WI38 (cell line): Measurements from ENCODE around the gene RHEB.

Experiments used
- H3K4me3 ChIP-seq: 2 replicates; pipeline ENCODE4 v1.5.1; 2011; ENCODE audit warnings: low read depth, mild to moderate bottlenecking, control low read depth, low read length
- CTCF ChIP-seq: IDR thresholded peaks from 2 replicates; pipeline ENCODE4 v1.5.1; 2012; ENCODE audit warnings: low read depth, mild to moderate bottlenecking, control low read depth, low read length

The RHEB gene

DNA sequence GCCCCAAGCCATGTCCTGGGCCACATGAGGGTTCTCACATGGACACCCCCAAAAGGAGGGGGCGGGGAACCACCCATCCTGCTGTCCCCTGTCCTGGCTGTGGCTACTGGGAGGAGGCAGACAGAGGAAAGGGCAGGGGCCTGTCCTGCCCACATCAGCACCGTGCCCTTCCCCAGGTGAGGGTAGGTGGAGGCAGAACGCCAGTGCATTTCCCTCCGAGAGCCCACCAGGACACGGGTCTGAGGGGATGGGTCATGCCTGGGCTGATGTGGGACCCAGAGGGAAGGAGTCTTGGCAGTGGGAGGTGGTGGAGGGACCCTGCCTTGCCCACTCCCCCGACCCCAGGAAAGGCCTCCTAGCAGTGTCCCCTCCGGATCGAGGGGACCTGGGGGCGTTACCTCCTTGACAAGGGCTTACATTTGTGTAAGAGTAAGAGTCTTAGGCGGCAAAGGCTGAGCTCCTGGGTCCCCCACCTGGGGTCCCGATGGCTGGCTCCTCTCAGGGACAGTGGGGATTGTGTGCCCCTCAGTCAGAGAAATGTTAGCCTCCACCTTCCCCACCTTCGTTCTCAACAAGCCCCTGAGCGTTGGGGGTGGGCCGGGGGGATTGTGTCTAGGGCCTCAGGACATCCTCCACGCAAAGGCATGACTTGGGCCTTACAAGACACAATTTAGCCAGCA, 85.8 kb downstream of the RHEB start:
- no peak for TF ChIP-seq CTCF
- H3K4me3 ChIP-seq = no peak overlapping the region

DNA sequence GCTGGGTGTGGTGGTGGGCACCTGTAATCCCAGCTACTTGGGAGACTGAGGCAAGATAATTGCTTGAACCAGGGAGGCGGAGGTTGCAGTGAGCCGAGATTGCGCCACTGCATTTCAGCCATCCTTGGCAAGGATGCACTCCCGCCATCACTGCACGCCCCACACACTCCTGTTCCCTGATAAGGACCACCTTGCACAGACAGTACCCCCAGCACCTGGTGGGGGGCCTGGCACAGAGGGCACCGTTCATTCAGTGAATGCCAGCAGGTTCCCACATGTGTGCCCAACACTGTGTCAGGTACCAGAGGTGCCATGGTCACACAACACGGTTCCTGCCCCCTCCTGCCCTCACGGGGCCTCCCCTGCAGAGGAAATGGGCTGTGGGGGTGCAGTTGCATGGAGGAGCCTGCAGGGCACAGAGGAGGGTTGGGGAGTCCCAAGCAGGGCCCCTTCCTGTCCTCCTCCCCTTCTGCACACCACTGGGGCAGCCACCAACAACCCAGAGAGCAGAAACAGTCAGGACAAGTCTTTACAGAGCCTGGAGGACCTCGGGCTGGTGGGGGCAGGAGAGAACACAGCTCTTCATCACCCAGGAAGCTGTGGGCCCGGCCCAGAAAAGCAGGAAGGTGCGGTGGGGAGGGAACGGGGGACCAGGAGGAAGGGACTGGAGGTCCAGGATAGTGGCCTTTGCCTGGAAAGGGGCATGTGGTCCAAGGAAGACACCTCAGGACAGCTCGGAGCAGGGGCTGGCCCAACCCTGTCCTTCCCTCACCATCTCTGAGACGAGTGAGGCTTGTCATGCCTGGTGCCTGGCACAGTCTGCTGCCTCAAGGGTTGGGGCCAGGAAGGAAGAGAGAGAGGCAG, 86.8 kb downstream of the RHEB start:
- H3K4me3 ChIP-seq = no peak overlapping the region
- TF ChIP-seq CTCF = no peak

DNA sequence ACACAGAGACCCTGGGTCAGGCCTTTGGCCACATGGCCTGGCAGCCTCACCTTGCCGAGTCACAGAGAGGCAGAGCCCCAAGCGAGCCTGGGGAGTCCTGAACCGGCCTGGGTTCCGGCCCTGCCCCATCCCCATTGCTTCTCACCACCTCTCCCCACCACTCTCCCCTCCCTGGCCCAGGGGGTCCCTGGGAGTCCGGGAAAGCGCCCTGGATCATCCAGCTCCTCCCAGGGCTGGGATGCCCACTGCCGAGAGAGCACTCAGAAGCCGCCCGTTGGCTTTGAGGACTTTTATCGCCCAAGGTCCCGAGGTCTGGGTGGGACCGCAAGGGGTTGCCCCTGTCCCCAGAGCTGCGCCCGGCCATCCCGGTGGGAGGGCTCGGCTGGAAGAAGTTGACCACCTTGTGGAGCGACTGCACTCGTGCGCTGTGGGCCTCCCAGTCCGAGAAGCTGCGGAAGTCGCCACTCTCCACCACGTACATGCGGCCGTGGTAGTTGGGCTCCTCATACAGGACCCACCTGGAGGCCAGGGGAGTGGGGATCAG, 87.9 kb downstream of the RHEB start:
- TF ChIP-seq CTCF = no peak
- H3K4me3 ChIP-seq = no peak overlapping the region

DNA sequence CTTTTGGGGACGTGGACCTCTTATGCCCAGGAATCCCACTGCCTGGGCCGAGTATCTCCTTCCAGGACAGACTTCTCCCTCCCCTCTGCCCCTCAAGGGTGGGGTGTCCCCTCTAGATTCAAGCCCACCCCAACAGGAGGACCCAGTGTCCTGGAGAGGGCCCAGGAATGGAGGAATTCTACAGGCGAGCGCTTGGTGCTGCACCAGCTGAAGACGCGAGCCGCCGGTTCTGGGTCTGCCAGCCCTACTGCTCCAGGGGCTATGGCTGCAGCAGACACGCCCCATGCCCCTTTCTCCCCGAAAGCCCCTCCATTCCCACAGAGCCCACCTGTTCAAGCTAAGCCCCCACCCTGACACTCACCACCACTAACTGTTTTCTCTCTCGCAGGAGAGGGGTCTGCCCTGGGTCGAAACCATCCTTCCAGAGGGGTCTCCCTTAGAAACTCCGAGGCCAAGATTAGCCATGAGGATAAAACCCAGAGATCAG, 88.4 kb downstream of the RHEB start:
- H3K4me3 ChIP-seq = no peak overlapping the region
- TF ChIP-seq CTCF = no peak

DNA sequence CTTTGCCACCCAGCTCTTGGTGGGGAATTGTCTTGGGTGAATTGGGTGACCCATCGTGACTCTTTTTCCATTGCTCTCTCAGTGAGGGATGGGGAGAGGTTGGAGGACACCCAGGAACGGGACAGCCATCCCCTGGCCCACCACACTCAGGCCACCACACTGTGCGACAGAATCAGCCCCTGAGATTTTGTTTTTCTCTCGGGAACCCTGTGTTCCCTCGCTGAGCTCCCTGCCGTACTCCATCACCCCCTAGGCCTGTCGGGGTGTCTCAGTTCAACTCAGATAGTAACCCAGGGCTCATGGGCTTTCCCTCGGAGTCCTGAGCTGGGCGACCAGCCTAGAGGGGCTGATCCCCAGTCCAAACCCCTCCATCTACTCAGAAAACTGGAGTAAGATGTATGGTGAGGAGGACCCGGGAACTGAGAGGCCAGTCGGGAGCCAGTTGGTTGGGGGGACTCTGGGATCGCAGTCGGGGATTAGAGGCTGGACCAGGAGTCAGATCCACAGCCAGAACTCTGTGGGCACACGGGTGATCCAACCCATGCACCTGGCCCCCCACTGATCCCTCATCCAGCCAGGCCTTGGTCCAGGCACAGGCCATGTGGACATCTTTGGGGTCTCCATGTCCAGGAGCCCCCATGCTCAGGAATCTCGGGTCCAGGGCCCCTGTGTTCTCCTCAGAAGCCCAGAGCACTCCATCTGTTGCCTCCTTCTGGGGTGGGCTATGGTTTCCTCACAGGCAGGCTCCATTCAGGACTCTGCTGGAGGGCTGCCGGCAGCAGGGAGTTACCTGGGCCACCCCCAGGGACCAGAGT, 89.1 kb downstream of the RHEB start:
- H3K4me3 ChIP-seq = no peak overlapping the region
- TF ChIP-seq CTCF = no peak

DNA sequence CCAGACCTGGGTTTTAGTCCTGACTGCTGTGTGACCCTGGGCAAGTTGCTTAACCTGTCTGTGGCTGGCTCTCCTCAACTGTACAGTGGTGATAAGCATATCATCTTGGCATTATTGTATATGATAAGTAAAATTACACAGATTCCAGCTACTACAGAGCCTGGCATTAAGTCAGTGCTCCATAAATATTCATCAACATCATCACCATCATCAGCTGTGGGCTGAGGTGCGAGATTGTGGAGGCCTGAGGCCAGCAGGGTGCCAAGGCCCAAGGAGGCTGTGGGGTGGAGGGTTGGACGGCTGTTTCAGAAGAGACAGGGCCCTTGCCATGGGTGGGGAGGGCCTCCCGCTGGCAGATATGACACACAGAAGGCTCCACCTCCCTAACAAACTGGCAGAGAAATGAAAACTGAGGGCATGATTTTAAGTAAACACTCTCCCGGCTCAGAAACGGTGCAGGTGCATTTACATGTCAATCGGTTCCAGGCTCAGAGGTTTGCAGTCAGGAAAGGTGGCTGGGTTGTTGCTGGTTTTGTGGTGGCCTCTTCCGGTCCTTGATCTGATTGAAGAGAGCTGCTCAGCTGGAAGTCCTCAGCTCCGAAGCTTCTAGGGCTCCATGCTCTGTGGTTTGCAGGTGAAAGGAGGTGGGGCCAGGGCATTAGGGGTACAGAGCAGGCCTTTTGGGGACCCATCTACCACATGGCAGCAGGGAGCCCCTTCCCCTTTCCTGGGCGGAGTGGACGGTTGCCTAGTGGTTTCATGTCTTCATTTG, 89.9 kb downstream of the RHEB start:
- TF ChIP-seq CTCF = no peak
- H3K4me3 ChIP-seq = no peak overlapping the region
